ENCODE data around the gene ITIH1.

Gene ITIH1

DNA sequence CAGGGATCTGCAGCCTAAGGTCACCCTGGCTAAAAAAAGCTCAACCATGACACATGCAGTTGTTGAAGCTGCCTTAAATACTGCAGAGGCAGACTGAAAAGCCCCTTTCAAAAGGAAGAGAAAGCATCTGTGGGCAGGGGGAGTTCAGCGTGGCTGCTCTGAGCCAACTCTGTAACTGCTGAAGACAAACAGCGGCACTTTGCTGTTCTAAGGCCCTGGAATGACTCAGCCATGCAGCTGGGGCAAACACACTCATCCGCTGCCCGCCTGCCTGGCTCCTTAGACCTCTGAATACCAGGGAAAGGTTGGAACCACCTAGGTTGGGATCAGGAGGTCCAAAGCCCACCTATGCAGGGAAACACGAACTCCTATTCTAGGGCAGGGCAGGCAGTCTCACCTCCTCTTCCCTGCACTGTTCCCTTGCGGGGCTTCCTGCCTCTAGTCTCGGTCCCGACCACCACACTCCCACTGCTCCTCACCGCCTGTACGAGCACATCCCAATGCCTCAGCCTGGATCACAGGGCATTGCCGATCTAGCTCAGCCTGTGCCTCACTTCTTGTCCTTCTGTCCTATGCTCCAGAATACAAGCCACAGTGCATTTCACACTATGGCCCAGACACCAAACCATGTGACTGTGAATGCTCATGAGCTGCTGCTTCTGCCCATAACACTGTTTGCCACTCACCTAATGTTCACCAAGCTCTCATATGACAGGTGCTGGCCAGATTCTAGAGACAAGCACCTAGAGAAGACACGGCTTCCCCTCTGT, 64.0 kb downstream of the ITIH1 start:
- no peak for DNase-seq (ENCODE audit: low read depth)
